Neural progenitor cell (in vitro differentiated cells): ENCODE measurements around the gene MMRN1.

Experiments
- EZH2 ChIP-seq: fragments of 200-600 bp; sonication (generic); IDR thresholded peaks from 2 replicates; pipeline ENCODE4 v1.6.1; 2017; ENCODE audit warnings: antibody characterized with exemption, mild to moderate bottlenecking, moderate library complexity
- EZH2phosphoT487 ChIP-seq: fragments of 200-600 bp; sonication (generic); IDR thresholded peaks from 2 replicates; pipeline ENCODE4 v1.6.1; 2017; ENCODE audit warnings: antibody characterized with exemption
- TF ChIP-seq, protein P1 (sequence below): fragments of 200-600 bp; sonication (generic); IDR thresholded peaks from 2 replicates; pipeline ENCODE4 v1.5.1; 2017; ENCODE audit warnings: antibody characterized with exemption, mild to moderate bottlenecking

- no peak for TF ChIP-seq EZH2phosphoT487
- TF ChIP-seq, protein P1, sequence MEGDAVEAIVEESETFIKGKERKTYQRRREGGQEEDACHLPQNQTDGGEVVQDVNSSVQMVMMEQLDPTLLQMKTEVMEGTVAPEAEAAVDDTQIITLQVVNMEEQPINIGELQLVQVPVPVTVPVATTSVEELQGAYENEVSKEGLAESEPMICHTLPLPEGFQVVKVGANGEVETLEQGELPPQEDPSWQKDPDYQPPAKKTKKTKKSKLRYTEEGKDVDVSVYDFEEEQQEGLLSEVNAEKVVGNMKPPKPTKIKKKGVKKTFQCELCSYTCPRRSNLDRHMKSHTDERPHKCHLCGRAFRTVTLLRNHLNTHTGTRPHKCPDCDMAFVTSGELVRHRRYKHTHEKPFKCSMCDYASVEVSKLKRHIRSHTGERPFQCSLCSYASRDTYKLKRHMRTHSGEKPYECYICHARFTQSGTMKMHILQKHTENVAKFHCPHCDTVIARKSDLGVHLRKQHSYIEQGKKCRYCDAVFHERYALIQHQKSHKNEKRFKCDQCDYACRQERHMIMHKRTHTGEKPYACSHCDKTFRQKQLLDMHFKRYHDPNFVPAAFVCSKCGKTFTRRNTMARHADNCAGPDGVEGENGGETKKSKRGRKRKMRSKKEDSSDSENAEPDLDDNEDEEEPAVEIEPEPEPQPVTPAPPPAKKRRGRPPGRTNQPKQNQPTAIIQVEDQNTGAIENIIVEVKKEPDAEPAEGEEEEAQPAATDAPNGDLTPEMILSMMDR: no peak
- no peak for TF ChIP-seq EZH2
These were observed 23.4 kb upstream of the MMRN1 start for GRCh38 chr4:89871211-89871610.
